Osteocyte (in vitro differentiated cells): ENCODE data around the gene INPP5D. TPM values are rescaled to one million over a fixed set of nuclear protein-coding genes. Genes with fewer than 3 reads are reported as not detected.

Experiments
- DNase-seq: peaks from one replicate; pipeline ENCODE4 v3.0.0; 2021; ENCODE audit warnings: mixed read lengths; ENCODE audit not compliant: unreplicated experiment; ENCODE audit errors: extremely low spot score
- H3K27ac Mint-ChIP-seq: one replicate; pipeline ENCODE4 v1.8.0; 2021; ENCODE audit warnings: mild to moderate bottlenecking, mixed read lengths; ENCODE audit not compliant: unreplicated experiment
- H3K27me3 Mint-ChIP-seq: one replicate; pipeline ENCODE4 v1.8.0; 2021; ENCODE audit warnings: mixed read lengths; ENCODE audit not compliant: unreplicated experiment
- H3K36me3 Mint-ChIP-seq: one replicate; pipeline ENCODE4 v1.8.0; 2021; ENCODE audit warnings: mixed read lengths; ENCODE audit not compliant: unreplicated experiment
- H3K4me1 Mint-ChIP-seq: one replicate; pipeline ENCODE4 v1.8.0; 2021; ENCODE audit warnings: mixed read lengths; ENCODE audit not compliant: unreplicated experiment
- H3K4me3 Mint-ChIP-seq: one replicate; pipeline ENCODE4 v1.8.0; 2021; ENCODE audit warnings: mild to moderate bottlenecking, moderate library complexity, mixed read lengths; ENCODE audit not compliant: unreplicated experiment
- H3K9me3 Mint-ChIP-seq: one replicate; pipeline ENCODE4 v1.8.0; 2021; ENCODE audit warnings: mixed read lengths; ENCODE audit not compliant: unreplicated experiment
- CTCF ChIP-seq: fragments of 200-600 bp; sonication (generic); IDR thresholded peaks from 2 replicates; pipeline ENCODE4 v1.5.0; 2021; ENCODE audit warnings: antibody characterized with exemption, mild to moderate bottlenecking, moderate library complexity
- total RNA-seq: library from RNA; stranded (reverse); gene quantifications from 2 replicates; pipeline ENCODE4 v1.2.1, GENCODE V29; 2021

INPP5D gene
- total RNA-seq, 1 donor from 2014 or later = 0.40 TPM

GRCh38 chr2:233247116-233247515, 187.0 kb downstream of the INPP5D start:
- Mint-ChIP-seq H3K36me3 (no peaks in the 10 kb centered on the region), H3K27me3 (peaks cover 2% of the 10 kb centered on the region), H3K4me1 (no peaks in the 10 kb centered on the region), H3K27ac (no peak overlapping the region), H3K4me3 (no peak overlapping the region), H3K9me3 (no peaks in the 10 kb centered on the region)
- TF ChIP-seq CTCF = no peak
- DNase-seq = no peak

GRCh38 chr2:233247744-233248143, 187.6 kb downstream of the INPP5D start:
- no peak for TF ChIP-seq CTCF

GRCh38 chr2:233248999-233249398, 188.9 kb downstream of the INPP5D start:
- Mint-ChIP-seq H3K27me3 (no peaks in the 10 kb centered on the region), H3K36me3 (no peaks in the 10 kb centered on the region), H3K4me3 (no peak overlapping the region), H3K27ac (no peak overlapping the region), H3K9me3 (no peaks in the 10 kb centered on the region), H3K4me1 (peaks cover 15% of the 10 kb centered on the region)
- no peak for TF ChIP-seq CTCF
- no peak for DNase-seq

More at GRCh38 chr2:233247744-233248143, 187.6 kb downstream of the INPP5D start:
- H3K4me1 Mint-ChIP-seq = peaks cover 3% of the 10 kb centered on the region
- H3K9me3 Mint-ChIP-seq = no peaks in the 10 kb centered on the region
- no peak overlapping the region for H3K27ac Mint-ChIP-seq
- peaks cover 2% of the 10 kb centered on the region for H3K27me3 Mint-ChIP-seq
- no peak for DNase-seq
- H3K4me3 Mint-ChIP-seq = no peak overlapping the region
- no peaks in the 10 kb centered on the region for H3K36me3 Mint-ChIP-seq

DNA sequence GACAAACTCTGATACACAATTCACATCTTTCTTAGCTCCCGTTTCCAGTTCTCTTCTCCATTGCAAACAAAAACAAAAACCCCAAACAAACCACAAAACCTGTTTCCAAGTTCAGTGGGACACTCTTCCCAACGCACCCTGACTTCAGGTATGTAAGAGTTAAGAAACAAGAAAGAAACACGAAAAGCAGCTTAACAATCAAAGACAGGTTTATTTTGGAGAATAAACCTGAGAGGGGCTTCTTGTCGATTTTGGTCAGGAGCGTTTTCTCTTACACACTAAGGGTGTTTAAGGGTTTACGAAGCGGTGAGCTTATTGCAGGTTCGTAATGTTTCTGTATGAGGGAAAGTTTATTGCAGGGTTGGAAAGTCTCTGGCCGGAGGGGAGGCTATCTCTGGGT, 190.4 kb downstream of the INPP5D start:
- Mint-ChIP-seq H3K36me3 (no peaks in the 10 kb centered on the region), H3K9me3 (no peaks in the 10 kb centered on the region), H3K27ac (peak overlapping the region; percentile 80), H3K4me1 (peaks cover 19% of the 10 kb centered on the region), H3K27me3 (no peaks in the 10 kb centered on the region), H3K4me3 (peak overlapping the region; percentile 10)
- DNase-seq = no peak
- TF ChIP-seq CTCF = no peak

DNA sequence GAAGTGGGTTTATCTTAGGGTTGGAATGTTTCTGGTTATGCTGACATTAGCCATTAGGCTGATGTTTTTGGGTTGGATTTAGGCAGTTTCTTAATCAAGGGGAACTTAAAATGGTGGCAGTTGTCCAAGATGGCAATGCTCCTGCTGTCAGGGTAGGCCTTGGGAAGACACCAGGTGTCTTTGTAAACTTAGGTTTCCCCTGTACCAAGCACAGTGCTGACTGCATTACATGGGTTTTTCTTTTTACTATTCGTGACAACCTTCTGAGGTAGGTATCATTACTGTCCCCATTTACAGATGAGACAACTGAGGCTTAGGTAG, 190.8 kb downstream of the INPP5D start:
- no peak for DNase-seq
- H3K4me1 Mint-ChIP-seq = peaks cover 19% of the 10 kb centered on the region
- peak overlapping the region; percentile 91 for H3K4me3 Mint-ChIP-seq
- no peaks in the 10 kb centered on the region for H3K9me3 Mint-ChIP-seq
- peak overlapping the region; percentile 80 for H3K27ac Mint-ChIP-seq
- no peaks in the 10 kb centered on the region for H3K36me3 Mint-ChIP-seq
- H3K27me3 Mint-ChIP-seq = no peaks in the 10 kb centered on the region
- TF ChIP-seq CTCF = no peak
